ENCODE measurements around the gene RUFY3.
"Not testable (repeated sequence)": the region's sequence is repeated elsewhere in the genome, so short reads cannot be mapped to it uniquely, and the experiment has no call there.

The RUFY3 gene

GRCh38 chr4:70721747-70722146, at the start of gene RUFY3:
TSS of gene RUFY3 (plus strand) at chr4:70721964. CDS start at chr4:70722574, 610 bp downstream.
- DNase-seq: peak; percentile 75 to 81

- no peak for DNase-seq
Observed at GRCh38 chr4:70674191-70674590, 47.6 kb upstream of the RUFY3 start.

GRCh38 chr4:70674731-70675130, 47.0 kb upstream of the RUFY3 start:
- no peak for DNase-seq

- DNase-seq: no peak
Observed at GRCh38 chr4:70676554-70677090, 45.1 kb upstream of the RUFY3 start.

GRCh38 chr4:70678383-70678999, 43.3 kb upstream of the RUFY3 start:
- DNase-seq: no peak

GRCh38 chr4:70680934-70681333, 40.8 kb upstream of the RUFY3 start:
- no peak for DNase-seq

GRCh38 chr4:70681704-70682103, 40.1 kb upstream of the RUFY3 start:
- no peak for DNase-seq

GRCh38 chr4:70682142-70682541, 39.6 kb upstream of the RUFY3 start:
- not testable (repeated sequence) for DNase-seq

- DNase-seq: no peak
Observed at GRCh38 chr4:70687392-70687791, 34.4 kb upstream of the RUFY3 start.

GRCh38 chr4:70687821-70688794, 33.7 kb upstream of the RUFY3 start, which contains the start of gene UTP3:
TSS of gene UTP3 (plus strand) at chr4:70688532. CDS start at chr4:70688678, 146 bp downstream.
- DNase-seq: peak; percentile 95 to 98

GRCh38 chr4:70688795-70689231, 33.0 kb upstream of the RUFY3 start:
- no peak for DNase-seq

GRCh38 chr4:70691661-70692060, 30.1 kb upstream of the RUFY3 start:
- no peak for DNase-seq

GRCh38 chr4:70694633-70695032, 27.1 kb upstream of the RUFY3 start:
- not testable (repeated sequence) for DNase-seq

- not testable (repeated sequence) for DNase-seq
Observed at GRCh38 chr4:70698435-70698834, 23.3 kb upstream of the RUFY3 start.

- no peak for DNase-seq
Observed at GRCh38 chr4:70700712-70701111, 21.1 kb upstream of the RUFY3 start.

- DNase-seq: no peak
Observed at GRCh38 chr4:70701271-70701670, 20.5 kb upstream of the RUFY3 start.

GRCh38 chr4:70702592-70702991, 19.2 kb upstream of the RUFY3 start:
- DNase-seq: not testable (repeated sequence)

GRCh38 chr4:70703619-70704214, 18.0 kb upstream of the RUFY3 start:
- peak in 1 of 2 experiments; percentile 25 for DNase-seq

- DNase-seq: peak in 1 of 2 experiments; percentile 79
Observed at GRCh38 chr4:70704215-70704930, 17.4 kb upstream of the RUFY3 start.

- DNase-seq: no peak
Observed at GRCh38 chr4:70704931-70705182, 16.9 kb upstream of the RUFY3 start.

- DNase-seq: peak; percentile 44 to 62
Observed at GRCh38 chr4:70705183-70706043, 16.4 kb upstream of the RUFY3 start.

- no peak for DNase-seq
Observed at GRCh38 chr4:70706044-70706461, 15.7 kb upstream of the RUFY3 start.

All from NCI-H446 (cell line).